Measurements from ENCODE around the gene THUMPD2.
"Not testable (repeated sequence)": the region's sequence is repeated elsewhere in the genome, so short reads cannot be mapped to it uniquely, and the experiment has no call there.

THUMPD2 gene

DNA sequence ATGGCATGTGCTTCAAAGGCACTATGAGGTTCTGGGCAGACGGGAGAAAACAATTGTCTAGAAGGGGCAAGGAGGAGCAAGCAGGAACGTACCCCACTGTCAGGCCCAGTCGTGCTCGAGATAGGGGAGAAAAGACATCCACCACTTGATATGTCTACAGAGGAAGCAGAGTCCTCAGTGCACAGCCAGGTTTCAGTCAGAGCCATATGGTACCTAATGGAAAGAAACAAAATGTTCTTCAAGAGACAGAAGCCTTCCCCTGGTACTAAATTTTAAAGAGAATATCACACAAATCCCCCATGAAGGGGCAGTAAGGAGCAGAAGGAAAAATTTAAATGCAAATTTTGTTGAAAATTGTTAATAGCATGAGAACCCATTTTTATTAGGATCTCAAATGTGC is 21.9 kb downstream of the THUMPD2 start:
- no peak for DNase-seq (ENCODE audit: low spot score)

DNA sequence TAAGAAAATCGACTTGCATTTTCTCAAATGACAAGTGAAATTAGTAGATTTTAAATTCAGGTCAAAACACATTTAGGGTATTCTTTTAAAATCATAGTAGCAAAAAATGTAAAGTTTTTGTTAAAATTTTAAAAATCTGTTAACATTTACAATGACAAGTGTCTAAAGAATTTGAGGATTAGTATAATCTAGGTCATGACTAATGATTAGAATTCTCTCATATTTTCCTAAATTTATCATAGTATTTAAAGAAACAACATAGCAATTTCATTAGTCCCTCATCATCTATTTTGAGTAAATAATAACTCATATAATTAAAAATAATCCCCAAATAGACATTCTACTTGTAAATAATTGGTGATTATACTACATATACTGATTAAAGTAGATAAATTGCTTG is 23.6 kb downstream of the THUMPD2 start:
- no peak for DNase-seq (ENCODE audit: low spot score)

DNA sequence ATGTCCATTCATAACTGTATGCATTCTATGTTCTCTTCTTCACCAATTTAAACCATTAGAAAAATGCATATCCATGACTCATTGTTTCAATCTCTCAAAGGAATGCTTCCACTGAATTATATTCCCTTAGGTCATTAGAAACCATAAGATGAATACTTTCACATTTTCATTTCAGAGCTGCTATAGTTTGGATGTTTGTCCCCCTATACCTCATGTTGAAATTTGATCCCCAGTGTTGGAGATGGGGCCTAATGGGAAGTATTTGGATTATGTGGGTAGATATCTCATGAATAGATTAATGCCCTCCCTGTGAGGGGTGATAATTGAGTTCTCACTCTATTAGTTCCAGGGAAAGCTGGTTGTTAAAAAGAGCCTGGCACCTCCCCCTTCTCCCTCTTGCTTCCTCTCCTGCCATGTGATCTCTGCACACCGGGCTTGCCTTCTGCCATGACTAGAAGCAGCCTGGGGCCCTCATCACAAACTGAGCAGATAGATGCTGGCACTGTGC is 35.7 kb downstream of the THUMPD2 start:
- DNase-seq (ENCODE audit: low spot score): no peak

DNA sequence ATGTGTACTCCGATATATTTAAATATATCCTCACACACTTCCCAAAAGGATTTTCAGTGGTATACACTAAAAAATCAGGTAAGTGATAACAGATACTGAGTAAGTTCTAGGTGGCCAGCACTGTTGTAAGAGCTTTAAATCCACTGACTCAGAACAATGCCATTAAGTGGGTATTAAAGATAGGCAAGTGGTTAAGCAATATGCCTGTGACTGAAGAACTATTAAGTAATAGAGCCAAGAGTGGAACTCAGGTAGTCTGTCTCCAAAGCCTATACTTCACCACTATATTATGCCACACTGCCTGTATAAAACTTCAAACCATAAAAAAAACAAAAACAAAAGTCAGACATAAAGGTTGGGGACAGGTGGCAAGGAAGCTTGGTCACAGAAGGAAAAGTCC is 37.2 kb downstream of the THUMPD2 start:
- DNase-seq (ENCODE audit: low spot score): no peak

DNA sequence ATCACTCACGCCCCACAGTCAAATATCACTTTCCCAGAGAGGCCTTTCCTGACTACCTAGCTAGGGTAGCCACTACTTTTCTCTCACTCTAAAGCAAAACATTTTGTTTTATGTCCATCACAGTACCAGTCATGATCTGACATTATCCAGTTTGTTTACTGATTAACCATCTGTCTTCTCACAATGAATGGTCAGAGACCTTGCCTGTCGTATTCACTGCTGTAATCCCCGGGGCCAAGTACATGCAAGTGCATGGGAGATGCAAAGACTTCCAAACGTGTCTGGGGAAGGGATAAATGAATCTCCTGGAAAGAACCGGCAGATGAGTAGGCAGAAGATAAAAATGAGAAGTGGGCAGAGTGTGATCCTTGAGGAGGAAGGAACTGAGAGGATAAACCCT is 39.7 kb downstream of the THUMPD2 start:
- DNase-seq (ENCODE audit: low spot score): no peak

DNA sequence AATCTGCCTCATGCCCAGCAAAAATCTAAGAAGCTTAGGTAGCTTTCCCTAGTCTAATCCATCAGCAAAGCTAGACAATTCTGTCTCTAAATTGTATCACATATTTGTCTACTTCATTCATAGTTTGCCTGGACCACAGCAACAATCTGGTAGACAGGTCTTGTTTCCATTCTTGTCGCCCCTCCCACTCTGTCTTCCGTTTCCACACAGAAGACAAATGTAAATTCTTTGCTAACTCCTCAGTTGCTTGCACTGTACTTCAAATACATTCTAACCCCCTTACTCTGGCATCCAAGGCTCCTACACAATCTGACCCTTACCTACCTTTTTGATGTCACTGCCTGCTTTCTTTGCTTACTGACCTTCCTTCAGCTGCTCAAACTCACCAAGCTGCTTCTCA is 40.1 kb downstream of the THUMPD2 start:
- no peak for DNase-seq (ENCODE audit: low spot score)

DNA sequence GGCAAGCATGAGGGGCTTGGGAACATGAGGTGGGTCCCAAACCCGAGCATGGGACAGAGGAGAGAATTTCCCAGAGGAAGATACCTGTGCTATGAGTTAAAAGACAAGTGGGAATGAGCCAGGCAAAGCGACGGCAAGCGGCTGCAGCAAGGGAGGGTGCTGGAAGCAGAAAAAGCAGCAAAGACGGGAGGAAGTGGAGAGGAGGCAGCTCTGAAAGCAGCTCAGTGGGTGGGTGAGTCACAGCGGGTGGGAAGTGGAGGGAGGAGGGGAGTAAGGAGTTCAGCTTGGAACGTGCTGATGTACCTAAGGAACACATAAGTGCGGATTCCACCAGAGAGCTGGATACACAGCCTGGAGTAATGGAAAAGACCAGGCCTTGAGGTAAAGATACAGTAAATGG is 41.4 kb downstream of the THUMPD2 start:
- DNase-seq (ENCODE audit: low spot score): peak; percentile 85

DNA sequence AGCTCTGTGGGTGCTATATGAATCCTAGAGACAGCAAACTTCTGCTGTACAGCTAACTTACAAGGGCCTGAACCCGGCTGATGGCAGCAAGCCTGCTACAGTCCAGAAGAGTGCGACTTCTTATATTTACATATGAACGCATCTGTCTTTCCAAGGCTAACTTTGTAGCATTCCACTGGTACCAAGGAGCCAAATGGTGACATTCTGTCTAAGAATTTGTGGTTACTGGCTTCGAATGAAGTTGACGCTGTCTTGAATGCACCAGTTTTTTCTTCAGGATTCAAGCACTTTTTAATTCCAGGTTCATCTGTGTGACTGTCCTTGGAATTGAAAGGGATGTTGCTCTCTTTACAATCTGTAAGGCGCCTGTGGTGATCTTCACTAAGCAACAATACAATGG is 42.4 kb downstream of the THUMPD2 start:
- no peak for DNase-seq (ENCODE audit: low spot score)

DNA sequence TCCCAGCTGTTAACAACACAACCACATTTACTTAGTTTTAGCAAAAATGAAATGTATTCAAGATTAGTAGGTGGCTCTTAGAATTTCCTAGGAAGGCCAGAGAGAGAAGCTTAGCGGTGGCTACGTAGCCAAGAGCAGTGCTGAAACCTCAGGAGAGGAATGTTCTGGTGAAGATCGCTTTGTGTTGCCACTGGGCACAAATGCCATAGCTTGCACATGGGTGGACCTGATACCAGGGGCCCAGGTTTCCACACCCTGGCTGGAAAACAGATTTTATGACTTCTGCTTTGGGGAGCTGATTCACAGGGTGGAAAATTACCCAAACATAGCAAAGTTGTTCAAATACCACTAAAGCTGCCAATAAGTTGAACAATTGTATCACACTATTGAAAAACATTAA is 43.4 kb downstream of the THUMPD2 start:
- no peak for DNase-seq (ENCODE audit: low spot score)

DNA sequence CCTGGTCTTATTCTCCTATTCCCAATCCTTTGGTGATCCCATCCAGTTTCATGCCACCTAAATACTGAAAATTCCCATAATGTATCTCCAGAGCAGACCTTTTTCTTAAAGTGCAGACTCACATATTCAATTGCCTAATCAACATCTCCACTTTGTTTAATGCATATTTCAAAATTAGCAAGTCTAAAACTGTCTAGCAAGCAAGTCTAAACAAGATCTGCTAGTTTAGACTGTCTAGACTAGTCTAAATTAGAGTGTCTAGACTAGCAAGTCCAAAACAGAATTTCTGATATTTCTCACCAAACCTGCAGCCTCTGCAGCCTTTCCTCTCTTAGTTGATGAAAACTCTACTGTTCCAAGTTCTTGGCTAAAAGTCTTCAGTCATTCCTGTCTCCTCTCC is 44.6 kb downstream of the THUMPD2 start:
- DNase-seq (ENCODE audit: low spot score): no peak

DNA sequence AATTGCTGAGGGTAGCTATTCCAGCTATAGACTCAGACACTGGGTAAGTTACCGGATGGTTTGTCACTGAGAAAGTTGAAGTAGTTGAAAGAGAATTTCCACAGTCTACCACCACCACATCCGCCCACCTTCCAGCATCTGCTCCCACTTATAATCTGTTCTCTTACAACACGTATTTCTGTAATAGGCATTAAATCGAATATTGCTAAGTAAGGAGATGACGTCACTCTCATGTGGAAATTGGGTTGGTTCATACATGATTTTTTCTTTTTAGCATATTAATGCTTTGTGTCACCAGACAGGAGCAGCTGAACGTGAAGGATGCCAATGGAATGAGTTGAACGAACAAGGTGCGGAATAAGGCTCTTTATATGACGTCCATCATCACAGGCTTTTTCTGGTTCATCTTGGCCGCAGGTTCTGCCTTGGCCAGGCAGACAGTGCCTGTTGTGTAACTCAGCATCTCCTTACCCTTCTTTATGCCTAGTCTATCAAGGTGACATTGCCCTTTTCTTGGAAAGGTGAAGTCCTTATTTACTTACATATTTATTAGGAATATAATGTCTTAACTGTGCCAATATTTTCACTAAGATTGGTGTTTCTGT is 45.9 kb downstream of the THUMPD2 start:
- peak; percentile 60 for DNase-seq (ENCODE audit: low spot score)

DNA sequence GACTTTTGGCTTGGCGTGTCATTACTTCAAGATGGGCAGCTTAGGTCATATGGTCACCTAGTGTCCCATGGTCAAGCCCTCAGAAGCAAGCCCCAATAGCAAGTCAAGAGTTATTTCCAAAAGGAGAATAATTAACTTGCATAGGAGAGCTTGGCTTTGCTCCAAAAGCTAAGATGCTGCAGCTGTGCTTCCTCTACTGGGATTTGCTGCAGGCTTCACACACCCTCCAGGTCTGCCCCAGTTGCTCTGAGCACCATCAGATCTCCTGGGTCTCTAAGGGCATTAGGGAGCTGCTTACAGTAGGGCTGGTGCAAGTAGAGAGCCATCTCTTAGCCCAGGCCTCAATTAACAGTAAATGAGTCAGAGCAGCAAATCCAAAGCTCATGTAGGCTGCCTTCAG is 46.6 kb downstream of the THUMPD2 start:
- no peak for DNase-seq (ENCODE audit: low spot score)

DNA sequence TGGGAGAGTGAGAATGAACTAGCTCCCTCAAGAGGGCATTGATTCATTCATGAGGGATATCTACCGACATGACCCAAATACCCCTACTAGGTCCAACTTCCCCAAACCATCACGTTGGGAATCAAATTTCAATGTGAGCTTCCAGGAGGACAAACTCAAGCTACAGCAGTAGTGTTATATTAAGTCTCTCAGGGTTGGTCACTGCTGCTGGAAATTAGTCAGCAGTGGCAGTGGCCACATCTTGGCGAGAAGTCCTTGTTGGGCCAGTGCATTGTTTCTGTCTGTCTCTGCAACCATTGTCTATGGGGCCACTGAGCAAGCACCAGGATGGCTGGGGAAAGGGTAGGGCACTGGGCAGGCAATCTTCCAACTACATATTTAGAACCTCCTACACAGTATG is 47.5 kb downstream of the THUMPD2 start:
- DNase-seq (ENCODE audit: low spot score): no peak

DNA sequence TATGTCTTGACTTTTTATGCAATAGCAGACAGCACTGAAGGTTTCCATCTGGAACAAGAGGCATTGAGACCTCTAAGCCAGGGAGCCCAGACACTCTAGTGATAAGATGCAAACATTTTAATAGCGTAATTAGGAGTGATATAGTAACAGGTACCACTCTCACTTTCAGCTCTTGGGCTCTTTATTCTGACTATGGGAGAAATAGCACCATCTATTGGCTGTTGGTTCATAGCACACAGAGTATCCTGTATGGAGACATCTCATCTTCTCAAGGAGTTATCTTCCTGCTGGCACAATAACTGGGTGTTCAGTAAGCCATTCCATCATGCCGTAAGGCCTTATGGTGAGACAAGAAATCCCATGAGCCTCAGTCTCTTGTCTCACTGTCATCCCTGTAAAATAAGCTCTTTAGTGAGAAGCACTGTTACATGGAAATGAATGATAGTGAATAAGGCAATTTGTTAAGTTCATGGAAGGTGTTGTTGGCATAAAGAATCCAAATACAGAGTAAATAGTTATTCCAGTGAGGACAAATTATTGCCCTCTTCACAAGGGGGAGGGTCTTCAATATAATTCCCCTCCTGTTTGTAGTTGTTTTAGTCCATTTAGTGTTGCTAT is 48.3 kb downstream of the THUMPD2 start:
- DNase-seq (ENCODE audit: low spot score): no peak

DNA sequence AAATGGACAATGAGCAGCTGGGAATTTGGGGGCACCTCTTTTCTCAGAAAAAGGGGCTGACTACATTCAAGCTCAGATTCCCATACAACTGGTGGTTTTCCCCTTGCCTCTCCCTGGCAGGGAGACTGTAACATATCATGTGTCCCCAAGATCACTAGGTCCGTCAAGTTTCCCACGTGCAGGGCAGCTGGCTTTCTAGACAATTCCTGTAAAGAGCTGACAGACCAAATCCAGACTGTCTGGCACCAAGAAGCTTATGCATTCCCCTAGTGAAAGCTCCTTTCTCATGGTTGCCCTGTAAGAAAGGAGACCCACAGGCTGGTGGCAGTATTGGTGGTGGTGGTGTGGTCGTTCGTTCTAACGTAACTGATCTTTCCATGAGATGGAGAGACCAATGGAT is 48.8 kb downstream of the THUMPD2 start:
- DNase-seq (ENCODE audit: low spot score): no peak

DNA sequence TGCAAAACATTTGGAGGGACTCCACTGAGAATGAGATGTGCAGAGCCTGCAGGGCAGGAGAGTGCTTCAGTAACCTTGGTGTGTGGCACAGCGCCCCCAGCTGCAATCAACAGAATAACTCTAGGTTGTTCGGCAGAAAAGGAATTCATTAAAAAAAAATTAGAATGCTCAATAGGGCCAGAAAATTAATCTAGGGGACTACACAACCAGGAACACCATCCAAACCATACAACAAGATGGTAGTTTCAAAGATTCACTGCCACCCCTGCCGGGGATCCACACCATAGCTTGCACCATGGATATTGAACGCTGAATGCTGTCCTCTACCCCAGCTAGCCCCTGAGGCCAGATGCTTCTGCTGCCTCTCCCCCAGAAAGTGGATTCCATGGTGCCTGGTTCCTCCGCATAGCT is 50.1 kb downstream of the THUMPD2 start:
- DNase-seq (ENCODE audit: low spot score): no peak

DNA sequence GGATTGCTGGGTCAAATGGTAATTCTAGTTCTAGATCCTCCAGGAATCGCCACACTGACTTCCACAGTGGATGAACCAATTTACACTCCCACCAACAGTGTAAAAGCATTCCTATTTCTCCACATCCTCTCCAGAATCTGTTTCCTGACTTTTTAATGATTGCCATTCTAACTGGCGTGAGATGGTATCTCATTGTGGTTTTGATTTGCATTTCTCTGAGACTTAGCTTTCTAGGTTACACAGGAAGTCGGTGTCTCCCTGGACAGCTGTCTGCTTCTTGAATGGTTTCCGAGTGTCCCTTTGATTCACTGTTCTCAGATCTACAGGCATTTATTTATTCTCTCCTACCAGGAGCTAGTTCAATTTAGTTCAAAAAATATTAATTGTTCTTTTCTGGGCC is 51.0 kb downstream of the THUMPD2 start:
- DNase-seq (ENCODE audit: low spot score): not testable (repeated sequence)

DNA sequence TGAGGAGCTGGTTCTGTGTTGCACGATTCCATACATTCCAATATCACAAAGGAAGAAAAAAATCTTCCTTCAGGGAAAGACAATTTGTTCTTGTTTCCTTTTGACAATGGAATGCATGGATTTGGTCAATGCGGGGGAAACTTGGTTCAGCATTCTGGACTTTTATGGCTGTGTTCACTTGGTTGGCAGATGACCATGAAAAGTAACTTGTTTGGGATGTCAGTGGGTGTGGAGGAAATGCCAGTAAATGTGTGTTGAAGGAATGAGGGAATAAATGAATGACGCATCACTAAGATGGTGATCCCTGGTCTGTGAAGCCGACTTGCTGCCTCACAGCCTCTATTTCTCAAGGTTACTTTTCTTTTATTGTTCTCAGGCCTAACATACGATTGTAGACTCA is 53.7 kb downstream of the THUMPD2 start:
- no peak for DNase-seq (ENCODE audit: low spot score)

DNA sequence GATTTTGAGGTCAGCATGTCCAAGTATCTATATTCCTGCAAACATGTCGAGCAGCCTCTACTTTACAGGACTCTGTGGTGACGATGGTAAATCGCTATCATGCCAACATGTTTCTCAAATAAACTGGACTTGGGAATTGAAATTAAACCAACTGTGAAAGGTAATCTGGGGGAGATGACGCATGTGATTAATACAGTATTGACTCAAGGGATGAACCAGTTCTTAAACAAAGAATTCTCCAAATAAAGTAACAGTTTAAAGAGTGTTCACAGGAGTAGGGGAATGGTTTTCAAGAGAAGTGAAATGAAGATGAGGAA is 54.3 kb downstream of the THUMPD2 start:
- DNase-seq (ENCODE audit: low spot score): no peak

DNA sequence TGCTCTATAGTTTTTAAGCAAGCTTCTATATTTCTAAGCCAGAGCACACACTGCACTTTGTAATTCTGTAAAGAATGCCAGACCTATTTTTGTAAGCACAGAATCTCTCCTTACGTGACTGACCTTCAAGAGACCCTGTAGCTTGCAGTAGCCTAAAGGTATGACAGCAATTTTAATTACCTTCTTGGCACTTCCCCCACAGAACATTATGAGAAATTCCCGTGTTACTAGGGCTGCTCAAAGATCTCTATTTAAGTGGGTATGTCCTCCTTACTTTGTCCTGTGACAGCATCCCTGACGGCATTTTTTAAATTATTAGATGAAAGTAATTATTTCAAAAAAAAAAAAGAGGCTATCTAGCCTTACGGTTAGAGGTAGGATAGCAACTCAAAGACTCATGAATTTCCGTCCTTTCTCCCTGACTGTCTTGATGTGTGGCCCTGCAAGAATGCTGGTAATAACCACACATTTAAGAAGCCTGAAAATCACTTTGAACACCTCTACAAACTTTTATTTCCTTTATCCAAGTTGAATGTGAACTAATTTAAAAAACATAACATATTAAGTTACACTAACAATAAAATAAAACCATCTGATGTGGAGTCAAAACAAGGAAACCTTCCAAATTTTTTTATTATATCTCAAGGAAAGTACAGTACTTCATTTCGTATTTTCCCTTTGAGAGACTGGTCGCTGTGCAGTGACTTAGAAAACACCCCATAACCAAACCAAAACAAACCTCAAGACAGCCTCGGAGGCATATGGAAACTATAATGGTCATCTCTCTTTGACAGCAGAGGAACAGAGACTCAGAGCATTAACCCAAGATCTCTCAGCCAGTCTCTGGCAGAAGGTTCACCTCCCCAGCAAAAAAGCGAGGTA is 54.9 kb downstream of the THUMPD2 start:
- DNase-seq (ENCODE audit: low spot score): no peak

DNA sequence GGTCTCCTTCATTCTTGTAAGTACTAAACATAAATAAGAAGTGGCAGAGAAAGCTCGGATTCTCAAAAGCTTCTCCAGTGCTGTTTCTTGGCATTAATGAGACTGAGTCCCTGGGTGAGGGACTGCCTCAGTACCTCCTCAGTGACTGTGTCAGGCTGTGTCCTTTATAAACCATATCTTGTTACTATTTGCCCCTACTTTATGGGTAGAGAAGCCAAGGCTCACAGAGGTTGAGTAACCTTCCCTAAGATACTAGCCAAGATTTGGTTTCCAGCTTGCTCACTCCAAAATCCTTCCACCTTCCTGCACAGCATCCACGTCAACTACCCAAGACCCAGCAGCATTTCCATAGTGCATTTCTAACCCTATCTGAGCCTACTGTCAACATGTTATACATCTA is 55.6 kb downstream of the THUMPD2 start:
- DNase-seq (ENCODE audit: low spot score): no peak

DNA sequence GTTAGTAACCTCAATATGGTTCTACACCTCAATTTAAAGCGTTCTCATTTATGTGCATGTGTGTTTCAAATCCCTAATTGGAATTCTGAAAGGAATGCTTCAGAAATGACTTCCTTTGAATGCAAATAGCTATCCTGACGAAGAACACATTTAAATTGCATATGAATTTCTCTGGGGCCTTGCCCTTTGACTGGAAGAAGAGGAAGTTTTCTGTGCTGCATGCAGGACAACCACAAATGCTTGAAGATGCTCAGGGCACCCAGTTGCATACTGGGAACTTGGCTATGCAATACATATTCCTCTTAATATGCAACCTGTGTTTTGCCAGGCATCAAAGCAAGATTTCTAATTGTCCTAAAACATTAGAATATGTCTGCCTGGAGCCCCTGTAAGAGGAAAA is 58.1 kb downstream of the THUMPD2 start:
- DNase-seq (ENCODE audit: low spot score): no peak

DNA sequence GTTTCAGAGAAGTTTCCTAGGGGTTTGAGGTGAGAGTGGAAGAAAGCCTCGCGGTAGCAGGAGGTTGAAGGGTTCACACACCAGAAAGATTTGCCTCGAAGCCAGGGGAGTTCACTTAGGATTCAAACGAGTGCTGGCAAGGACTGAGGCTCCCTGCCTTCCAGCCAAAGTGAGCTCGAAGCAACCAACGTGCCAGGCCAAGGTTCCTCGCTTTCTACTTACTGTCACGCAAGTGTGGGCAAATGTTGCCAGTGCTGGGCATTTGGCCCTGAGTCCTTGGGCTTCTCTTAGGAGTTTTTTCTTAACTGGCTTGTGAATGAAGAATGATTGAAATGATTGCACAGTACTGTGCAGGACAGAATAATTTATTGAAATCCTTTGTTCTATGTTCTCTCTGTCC is 59.7 kb downstream of the THUMPD2 start:
- DNase-seq (ENCODE audit: low spot score): peak; percentile 59

Measured in putamen (tissue), 1 donor.